LHCN-M2 (cell line): ENCODE data around the gene TBC1D1. TPM values are rescaled to one million over a fixed set of nuclear protein-coding genes. Genes with fewer than 3 reads are reported as not detected.

Experiments used
- DNase-seq: peaks from one replicate; pipeline ENCODE4 v3.0.0-alpha.2; 2012; ENCODE audit warnings: low read depth
- total RNA-seq: library from RNA; depleted of rRNA; stranded (reverse); fragments of >200 nt; gene quantifications from 2 replicates; pipeline ENCODE4 v1.2.3, GENCODE V29; 2014

The TBC1D1 gene
- total RNA-seq, 1 experiment from 2014 or later = 108 TPM

DNA sequence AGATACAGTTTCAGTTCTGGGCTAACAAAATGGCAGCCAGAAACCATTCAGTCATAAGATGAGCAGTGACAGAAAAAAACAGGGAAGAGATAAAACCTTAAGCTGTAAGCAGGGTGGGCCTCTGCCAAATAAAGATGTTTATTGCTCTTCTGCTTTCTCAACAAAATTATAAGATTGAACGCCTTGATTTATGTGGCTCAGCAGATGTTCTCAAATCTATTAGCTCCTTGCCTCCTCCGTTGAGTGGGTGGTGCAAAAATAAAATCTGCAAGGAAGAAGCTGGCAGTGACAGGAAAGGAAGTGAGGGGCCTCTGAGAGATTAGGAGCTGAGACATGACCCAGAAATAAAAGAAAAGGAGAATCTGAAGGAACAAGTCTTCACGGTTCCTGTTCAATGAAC is 275.9 kb downstream of the TBC1D1 start:
- DNase-seq = no peak

DNA sequence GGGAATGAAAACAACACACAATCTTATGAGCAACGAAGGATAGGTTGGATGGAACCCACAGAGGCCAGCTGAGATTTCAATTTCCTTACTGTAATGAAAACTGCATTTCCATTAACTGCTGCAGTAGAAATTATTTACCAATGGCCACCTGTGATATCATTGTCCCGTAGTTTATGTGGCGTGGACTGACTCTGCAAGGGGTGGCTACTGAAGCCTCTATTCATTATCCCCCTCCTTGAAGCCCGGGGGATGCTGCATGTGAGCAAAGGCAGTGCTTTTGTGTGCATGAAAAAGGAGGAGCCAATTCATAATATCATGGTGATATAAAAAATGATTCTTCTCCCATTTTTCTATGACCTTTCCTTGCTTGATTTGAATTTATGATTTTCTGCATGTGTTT is 277.1 kb downstream of the TBC1D1 start:
- DNase-seq = no peak

DNA sequence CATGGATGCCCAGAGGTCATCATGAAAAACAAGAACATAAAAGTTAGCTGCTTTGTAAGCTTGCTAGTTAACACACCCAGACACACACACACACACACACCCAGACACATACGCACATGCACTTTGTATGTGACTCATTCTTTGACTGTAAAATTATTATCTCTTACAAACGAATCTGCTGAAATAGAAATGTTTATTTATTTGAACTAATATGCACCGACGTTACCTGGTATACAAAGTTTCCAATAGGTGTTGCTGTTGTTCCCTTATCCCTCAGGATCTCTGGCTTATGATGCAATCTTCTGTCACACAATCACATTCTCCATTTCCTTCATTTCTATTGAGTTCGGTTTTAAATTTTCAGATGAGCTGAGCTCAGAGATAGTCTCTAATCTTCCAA is 278.6 kb downstream of the TBC1D1 start:
- DNase-seq = no peak

DNA sequence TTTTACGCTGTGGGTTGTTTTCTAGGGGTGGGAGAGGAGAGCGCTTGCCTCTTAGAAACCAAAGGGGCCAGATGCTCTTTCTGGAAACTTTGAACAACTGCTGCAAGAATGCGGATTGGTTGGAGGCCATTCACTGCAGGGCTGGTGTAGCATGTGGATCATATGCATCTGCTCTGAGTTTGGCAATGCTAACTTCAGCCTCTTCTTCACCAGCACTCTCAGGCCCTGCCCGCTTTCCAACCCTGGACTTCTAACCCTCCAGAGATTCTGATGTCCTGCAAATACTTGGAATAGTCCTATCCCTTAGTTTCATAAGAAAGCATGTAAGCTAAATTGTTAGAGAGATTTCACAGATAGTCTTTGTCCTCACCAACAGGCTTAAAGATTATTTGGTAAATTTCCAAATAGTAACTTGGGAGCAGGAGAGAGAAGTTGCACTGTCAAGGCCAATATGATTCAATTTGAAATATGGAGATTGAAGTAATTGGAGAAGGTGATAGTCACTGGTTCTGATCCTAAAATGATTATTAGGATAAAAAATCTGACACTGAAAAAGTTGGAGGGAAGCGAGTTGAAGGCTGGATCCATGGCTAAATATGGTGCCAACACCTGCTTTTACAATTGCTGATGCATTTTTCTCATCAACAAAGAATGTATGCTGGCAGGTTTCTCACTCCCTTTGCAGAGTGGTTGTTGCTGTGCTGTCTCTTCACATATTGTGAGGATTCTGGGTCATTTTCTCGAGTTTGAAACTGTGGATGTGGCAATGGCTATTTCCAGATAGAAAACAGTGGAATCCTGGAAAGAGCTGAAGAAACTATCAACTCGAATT is 279.7 kb downstream of the TBC1D1 start:
- no peak for DNase-seq

DNA sequence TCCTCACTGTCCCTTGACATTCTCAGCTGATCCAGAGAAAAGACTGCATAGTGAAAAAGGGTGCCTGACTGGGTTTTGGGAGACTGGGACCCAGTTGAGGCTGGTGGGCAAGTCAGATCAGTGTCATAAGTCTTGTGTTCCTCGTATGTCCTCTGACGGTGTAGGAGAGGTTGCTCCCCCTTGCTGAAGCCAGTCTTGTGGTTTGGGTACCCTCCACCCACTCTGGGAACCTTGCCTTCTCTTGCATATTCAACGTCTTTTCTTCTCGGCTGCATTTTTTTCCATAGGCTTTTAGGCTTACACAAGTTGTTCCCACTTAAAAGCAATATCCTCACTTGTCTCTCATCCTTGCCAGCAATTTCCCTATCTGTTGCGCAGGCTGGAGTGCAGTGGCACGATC is 281.2 kb downstream of the TBC1D1 start:
- no peak for DNase-seq

DNA sequence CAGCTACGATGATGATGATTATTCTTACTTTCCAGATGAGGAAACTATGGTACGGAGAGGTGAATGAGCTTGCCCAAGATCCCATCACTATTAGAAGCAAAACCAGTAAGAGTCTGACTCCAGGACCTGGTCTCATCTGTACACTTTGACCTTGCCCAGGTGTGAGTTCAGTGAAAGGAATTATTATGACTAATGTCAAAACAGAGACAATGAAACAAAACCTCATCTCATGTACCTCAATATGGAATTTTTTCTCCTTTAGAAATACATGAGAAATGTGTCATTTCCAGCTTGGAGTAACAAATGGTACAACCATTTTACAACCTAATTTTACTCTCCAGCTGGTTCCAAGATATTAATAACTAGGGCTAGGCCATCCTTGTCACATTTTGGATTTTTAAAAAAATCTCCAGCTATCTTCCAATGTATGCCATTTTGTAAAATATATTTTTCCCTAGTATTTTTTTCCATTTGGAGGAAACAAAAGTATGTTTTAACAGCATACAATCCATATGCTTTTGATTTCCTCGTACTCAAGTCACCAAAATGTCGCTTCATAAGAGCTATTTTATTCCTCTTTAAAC is 283.1 kb downstream of the TBC1D1 start:
- no peak for DNase-seq

DNA sequence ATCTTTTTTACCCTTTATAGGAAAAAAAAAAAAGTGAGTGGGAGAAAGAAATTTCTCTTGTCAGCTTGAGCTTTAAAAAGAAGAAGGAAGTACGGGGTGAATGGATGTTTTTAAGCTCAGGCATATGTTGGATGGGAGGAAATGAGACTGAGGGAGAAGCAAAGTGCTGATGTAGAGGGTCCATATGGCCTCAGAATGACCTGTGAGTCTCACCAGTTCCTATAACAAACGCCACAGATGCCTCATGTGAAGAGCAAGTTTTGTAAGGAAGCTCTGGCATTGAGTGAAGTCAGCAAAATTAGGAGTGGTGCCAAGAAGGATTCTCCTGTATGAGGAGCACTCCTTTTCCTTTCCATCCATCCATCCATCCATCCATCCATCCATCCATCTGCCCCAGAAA is 283.9 kb downstream of the TBC1D1 start:
- DNase-seq = no peak

DNA sequence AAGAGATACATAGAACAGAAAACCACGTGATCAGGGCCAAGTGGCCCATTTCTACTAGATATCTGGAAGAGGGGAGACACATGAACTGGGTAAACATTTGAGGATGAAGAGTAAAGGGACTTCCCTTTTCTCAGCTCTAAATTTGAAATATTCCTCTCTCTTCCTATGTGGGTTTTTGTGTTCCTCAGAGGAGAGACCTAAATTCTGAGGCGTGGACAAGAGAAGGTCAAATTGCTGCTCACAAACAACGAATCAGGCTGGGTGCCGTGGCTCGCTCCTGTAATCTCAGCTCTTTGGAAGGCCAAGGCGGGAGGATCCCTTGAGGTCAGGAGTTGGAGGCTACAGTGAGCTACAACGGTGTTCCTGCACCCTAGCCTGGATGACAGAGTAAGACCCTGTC is 285.3 kb downstream of the TBC1D1 start:
- no peak for DNase-seq

DNA sequence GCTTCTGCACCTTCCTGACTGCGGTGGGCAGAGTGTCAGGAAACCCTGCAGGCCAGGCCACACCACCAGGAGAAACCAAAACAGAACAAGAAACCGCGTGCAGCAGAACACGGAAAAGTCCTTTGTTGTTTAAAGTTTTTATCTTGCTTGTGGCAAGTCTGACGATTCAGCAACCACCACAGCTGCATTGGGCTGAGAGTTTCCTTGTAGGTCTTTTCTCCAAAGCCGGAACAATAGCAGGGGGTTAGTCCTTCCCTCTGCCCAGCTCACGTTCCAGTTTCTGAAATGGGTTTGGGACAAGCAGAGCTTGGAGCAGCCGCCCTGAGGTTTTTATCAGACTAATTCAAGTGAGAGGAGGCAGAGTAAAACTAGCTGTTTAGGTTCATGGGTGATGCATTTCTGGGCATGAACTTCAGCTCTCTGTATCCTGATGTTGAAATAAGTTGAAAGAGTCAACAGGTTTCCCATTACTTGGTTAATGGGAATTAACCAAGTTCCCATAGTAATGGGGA is 286.2 kb downstream of the TBC1D1 start:
- peak; percentile 56 for DNase-seq

DNA sequence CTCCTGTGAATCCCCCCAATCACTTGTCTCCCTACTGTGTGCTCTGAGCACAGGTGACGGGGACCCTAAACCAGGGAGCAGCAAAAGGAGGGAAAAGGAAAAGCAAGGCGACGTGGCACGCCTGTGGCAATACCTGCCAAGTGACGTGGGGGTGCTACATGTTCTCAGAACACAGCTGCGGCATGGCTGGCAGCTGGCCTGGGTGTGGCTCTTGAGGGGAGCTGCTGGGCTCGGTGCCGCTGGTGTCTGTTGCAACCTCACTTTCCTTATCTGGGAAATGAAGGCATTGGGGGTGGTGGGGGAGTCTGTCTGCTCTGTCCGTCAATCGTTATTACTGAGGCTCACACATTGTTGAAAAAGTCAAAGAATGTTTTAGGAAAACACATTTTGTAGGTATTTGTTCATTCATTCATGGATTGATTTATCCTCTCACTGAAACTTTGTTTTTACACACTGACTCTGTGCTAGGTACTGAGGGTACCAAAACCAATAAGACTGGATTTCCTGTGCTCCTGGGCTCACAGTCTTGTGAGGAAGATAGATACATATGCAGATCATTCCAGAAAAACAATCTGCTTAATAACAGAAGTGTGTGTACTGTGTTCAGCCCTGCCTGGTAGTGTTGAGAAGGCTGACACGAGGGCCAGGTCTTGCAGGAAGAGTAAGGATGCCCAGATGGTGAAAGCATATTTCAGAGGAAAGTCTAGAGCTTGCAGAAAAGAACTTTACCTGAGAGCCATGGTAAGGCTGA is 286.9 kb downstream of the TBC1D1 start:
- DNase-seq = peak; percentile 72

DNA sequence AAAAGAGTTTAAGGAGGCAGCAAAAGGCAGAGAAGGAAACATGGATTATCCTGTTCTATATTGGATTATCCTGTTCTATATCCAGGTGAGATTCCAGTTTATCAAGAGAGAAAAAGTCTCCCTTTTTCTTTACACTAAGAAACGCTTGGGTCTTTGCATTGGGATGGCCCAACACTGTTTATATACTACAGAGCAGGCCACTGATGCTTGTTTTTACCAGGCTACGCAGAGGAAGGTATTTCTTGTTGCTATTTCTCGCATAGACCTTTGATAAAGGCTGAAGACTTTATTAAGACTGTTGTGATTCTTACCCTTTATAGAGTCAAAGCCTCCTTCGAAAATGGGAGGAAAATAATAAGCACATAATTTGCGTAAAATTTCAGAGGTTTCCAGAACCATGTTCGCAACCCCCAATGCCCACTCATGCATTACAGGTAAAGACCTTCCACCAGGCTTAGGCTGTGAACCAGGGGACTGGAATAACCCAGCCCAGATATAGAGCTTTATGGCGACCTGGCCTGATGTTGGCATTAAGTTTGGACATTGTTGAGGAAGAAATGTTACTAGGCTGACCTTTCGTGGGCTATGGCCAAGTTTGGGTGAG is 287.6 kb downstream of the TBC1D1 start:
- no peak for DNase-seq

DNA sequence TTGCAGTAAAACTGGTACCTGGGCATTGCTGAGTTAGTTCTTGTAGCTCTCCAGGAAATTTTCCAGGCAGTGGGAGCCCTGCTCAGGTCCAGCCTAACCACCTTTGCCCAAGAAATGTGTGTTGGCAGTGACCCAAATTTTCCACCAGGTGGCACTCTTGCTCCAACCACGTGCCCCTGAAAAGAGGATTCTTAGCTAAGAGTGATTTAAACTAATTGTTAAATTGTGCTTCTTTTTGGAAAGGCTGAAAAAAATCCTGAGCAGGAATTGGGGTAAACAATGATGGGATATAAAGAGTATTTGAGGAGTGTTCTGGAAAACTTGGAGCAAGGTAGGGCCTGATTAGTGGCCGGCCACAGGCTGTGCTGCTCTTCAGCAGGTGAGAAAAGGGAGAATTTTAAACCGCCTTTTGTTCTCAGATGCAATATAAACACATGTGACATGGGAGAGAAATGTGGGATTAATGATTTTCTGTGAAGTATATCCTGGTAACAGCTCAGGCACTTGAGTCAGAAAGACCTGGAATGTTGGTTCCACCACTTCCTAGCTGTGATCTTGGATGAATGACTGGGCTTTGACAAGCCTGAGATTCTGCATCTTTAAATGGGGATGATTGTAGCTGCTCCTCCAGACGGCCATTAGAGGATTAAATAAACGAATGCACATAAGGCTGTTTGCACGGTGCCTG is 288.9 kb downstream of the TBC1D1 start:
- DNase-seq = peak; percentile 64

DNA sequence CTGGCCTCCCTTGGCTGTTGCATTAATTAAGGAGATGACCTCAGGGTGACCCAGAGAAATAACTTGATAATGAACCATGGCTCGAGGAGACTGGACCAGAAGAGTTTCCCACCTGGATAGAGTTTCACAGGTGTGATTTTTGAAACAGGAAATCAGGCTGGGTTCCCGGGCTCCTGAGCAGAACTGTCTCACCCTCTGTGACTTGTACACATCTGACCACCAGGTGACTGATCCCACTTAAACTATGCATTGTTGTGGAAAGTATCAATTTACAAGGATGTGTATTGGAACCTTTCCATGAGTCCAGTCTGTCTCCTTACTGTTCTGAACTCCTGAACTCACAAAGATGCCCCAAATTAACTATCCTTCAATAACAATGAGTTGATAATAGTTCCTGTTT is 289.6 kb downstream of the TBC1D1 start:
- DNase-seq = no peak

DNA sequence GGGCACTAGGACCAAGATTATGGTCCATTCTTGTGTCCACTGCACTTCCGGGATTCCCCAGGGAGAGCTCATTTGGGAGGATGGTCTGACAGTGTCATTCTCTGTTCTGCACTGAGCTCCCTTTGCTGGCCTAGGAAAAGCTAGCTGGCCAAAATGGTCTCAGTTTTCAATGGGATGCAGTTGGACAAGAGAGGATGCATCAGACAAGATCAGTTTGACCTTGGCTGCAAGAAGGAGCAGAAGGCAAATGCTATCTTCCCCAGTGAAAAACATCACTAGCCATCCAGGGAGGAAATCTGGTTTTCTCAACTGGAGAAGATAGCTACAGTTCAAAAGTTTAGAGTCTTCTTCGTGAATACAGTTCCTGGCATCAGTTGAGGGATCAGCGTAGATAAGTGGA is 290.4 kb downstream of the TBC1D1 start:
- no peak for DNase-seq

DNA sequence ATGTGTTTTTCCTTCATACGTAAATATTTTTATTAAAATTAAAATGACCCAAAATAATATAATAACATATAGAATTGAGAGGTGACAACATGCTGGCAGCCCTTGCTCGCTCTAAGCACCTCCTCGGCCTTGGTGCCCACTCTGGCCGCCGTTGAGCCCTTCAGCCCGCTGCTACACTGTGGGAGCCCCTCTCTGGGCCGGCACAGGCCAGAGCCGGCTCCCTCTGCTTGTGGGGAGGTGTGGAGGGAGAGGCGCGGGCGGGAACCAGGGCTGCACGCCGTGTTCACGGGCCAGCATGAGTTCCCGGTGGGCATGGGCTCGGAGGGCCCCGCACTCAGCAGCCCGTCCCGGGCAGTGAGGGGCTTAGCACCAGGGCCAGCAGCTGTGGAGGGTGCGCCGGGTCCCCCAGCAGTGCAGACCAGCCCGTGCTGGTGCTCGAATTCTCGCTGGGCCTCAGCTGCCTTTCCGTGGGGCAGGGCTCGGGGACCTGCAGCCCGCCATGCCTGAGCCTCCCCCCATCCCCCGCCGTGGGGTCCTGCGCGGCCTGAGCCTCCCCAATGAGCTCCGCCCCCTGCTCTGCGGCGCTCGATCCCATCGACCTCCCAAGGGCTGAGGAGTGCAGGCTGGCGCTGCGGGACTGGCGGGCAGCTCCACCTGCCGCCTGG is 291.6 kb downstream of the TBC1D1 start:
- no peak for DNase-seq

DNA sequence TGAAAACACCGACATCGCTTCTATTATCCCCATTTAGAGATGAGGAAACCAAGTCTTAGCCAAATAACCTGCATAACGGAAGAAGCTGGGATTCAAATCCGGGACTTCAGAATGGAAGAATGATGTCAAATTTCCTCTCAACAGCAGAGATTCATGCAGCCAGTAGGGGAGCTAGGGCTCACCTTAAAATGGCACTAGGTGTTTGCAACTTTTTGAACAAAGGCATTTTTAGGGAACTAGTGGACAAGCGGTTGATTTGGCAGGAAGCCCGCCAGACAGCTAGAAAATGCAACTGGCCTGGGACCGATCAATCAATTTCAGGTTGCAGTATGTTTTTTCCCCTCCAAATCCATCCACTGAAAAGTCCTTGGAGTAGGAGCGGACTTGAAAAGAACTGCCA is 293.5 kb downstream of the TBC1D1 start:
- no peak for DNase-seq

DNA sequence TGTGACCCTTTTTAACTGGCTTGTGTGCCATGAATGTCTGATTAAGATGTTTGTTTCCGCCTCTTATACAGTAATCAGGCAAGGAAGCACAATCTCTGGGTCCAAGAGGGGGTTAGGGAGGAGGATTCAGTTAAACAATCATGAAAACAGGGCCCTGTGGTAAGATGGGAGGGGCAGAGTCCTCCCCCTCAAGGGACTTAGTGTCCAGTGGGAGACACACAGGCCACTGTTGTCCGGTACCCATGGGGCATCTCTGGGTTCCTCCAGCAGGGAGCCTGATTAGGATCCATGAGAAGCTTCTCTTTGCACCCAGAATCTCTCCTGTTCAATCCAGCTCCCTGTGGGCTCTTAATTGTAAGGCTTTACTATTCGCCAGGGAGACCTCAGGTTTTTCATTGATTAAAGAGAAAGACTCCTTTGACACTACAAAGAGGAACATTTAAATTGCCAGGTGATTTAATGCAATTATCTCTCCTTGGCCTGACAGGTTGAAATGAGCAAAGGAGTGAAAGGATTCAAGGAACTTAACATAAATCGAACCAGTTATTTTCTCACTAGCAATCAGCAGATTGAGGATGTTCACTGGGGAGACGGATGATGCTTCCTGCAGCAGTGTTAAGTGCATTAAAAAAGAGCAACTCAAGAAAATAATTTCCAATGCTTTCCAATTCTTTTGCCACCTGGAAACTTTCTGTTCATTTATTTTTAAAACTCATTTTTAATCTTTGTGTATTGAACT is 294.7 kb downstream of the TBC1D1 start:
- no peak for DNase-seq

DNA sequence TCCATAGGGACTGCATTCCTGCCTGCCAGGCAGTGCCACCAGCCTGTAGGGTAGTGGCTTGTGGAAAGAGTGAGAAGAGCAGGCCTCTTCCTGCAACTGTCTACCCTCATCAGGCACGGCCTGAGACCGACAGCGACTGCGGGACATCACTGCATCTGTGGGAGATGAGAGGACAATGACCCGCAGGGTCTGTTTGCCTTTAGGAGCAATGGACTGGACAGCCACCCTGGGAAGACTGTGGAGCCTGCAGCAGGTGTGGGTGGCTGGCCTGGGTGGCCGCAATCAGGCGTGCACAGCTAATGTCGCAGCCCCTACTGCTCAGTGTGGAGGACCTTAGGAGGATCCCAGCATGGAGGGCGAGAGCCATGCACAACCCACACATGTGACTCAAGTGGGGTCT is 297.3 kb downstream of the TBC1D1 start:
- no peak for DNase-seq

DNA sequence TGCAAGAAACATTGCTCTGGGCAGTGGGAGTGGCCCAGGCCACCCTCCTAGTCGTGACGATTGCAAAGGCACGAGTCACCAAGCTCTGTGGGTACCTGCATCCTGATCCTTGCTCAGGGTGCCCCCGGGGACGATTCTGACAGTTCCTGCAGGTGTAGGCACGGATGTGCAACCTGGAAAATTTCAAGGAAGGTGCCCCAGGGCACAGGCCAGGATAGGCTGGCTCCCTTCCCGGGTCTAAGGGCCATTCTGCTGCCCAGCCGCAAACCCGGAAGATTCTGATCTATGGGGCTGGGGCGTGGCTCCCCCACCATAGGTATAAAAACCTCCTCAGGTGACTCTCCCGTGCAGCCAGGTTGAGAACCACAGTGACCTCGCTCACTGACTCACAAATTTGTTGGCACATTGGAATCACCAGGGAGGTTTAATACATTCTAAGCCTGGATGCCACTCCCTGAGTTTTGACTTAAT is 297.8 kb downstream of the TBC1D1 start:
- no peak for DNase-seq
